Measurements from ENCODE around the gene PAXX. TPM values are rescaled to one million over a fixed set of nuclear protein-coding genes. Genes with fewer than 3 reads are reported as not detected.

PAXX gene
- total RNA-seq, 1 donor from 2014 or later = 10.0 TPM

DNA sequence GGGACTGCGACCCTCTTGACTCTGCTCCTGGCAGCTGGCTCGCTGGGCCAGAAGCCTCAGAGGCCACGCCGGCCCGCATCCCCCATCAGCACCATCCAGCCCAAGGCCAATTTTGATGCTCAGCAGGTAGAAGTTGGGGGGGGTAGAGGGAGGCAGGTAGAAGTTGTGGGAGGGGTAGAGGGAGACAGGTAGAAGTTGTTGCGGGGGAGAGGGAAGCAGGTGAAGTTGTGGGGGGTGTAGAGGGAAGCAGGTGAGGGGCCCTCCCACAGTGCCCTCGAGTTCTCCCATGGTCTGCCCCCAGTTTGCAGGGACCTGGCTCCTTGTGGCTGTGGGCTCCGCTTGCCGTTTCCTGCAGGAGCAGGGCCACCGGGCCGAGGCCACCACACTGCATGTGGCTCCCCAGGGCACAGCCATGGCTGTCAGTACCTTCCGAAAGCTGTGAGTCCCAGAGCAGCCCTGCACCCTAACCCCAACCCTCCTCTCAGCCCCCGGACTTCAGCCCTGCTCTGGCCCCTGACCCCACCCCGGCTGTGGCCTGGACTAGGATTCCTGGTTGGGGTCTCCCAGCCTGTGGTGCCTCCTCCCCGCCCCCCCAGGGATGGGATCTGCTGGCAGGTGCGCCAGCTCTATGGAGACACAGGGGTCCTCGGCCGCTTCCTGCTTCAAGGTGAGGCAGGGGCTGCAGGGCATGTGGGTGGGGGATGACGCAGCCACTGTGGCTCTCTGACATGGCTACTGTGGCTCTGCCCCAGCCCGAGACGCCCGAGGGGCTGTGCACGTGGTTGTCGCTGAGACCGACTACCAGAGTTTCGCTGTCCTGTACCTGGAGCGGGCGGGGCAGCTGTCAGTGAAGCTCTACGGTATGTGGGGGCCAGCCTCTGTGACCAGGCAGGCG, 46.6 kb upstream of the PAXX start:
- no peaks in the 10 kb centered on the region for H3K27me3 ChIP-seq (ENCODE audit: control insufficient read depth, insufficient read depth, low read length)
- FAIRE-seq = no peak
- no peak overlapping the region for H3K4me3 ChIP-seq (ENCODE audit: low read depth, low read length)
- TF ChIP-seq, protein P1, sequence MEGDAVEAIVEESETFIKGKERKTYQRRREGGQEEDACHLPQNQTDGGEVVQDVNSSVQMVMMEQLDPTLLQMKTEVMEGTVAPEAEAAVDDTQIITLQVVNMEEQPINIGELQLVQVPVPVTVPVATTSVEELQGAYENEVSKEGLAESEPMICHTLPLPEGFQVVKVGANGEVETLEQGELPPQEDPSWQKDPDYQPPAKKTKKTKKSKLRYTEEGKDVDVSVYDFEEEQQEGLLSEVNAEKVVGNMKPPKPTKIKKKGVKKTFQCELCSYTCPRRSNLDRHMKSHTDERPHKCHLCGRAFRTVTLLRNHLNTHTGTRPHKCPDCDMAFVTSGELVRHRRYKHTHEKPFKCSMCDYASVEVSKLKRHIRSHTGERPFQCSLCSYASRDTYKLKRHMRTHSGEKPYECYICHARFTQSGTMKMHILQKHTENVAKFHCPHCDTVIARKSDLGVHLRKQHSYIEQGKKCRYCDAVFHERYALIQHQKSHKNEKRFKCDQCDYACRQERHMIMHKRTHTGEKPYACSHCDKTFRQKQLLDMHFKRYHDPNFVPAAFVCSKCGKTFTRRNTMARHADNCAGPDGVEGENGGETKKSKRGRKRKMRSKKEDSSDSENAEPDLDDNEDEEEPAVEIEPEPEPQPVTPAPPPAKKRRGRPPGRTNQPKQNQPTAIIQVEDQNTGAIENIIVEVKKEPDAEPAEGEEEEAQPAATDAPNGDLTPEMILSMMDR (IDR thresholded peaks at IDR 0.05; ENCODE audit: insufficient read depth, low read length, severe bottlenecking) = no peak
- peaks cover 16% of the 10 kb centered on the region for H3K36me3 ChIP-seq (ENCODE audit: control insufficient read depth, insufficient read depth, low read length)
- no peak for DNase-seq (ENCODE audit: low read depth)

DNA sequence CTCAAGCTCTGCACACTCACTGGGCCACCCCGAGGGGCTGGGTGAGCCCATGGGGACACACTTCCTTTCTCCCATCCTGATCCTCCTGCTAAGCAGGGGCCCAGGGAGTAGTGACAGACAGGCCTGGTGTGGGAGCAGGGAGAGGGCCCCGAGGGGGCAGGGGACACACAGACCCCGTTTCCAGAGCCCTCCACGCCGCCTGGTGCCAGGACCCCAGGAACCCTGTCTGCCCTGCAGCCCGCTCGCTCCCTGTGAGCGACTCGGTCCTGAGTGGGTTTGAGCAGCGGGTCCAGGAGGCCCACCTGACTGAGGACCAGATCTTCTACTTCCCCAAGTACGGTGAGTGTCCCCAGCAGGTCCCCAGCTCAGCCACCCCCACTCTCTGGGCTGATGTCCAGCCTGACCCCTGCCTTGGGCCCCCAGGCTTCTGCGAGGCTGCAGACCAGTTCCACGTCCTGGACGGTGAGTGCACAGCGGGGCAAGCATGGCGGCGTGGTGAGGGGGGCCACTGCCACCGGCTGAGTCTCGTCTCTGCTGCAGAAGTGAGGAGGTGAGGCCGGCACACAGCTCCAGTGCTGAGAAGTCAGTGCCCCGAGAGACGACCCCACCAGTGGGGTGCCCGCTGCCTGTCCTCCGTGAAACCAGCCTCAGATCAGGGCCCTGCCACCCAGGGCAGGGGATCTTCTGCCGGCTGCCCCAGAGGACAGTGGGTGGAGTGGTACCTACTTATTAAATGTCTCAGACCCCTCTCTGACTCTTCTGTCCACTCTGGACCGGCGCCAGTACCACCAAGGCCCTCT, 45.8 kb upstream of the PAXX start:
- Histone ChIP-seq H3K4me3 (ENCODE audit: low read depth, low read length) (no peak overlapping the region), H3K27me3 (ENCODE audit: control insufficient read depth, insufficient read depth, low read length) (no peaks in the 10 kb centered on the region), H3K36me3 (ENCODE audit: control insufficient read depth, insufficient read depth, low read length) (peaks cover 9% of the 10 kb centered on the region)
- no peak for FAIRE-seq
- no peak for DNase-seq (ENCODE audit: low read depth)
- TF ChIP-seq, protein P1 (IDR thresholded peaks at IDR 0.05; ENCODE audit: insufficient read depth, low read length, severe bottlenecking) = no peak

DNA sequence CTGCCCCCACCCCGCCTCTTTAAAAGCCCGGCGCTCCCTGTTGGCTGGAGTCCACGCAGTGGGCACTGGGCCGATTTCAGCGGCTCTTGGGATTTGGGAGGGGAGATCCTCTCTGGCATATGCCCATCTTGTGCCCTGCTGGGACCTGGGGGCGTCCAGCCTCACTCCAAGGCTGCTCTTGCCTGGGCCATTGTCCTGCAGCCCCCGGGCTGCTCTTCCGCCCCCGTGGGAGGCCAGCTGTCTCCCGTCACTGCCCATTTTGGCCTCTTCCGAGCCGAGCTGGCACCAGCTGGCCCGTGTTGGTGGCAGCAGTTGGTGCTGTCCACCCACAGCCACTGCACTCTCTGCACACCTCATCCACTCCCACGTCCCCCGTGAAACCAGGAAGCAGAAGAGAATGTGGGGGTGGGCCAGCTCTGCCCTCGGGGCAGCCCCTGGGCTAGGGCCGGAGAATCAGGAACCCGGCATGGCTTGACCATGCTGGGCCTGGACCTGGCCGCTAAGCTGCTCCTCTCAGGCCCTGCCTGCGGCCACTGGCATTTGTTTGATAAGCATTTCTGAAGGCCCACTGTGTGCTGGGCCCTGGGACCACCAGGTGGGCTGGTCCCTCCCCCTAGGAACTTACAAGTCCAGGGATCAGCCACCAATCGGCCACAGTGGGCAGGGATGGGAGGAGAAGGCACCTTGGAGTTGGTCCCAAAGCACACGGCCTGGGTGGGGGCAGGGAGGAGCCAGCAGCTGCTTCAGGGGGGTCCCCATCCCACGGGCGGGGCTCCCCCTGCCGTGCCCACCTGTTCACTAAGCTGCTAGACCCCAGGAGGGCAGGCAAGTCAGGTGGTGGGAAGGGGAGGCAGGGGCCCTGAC, 45.0 kb upstream of the PAXX start:
- TF ChIP-seq, protein P1 (IDR thresholded peaks at IDR 0.05; ENCODE audit: insufficient read depth, low read length, severe bottlenecking) = no peak
- FAIRE-seq (no peak), DNase-seq (ENCODE audit: low read depth) (no peak)
- H3K27me3 ChIP-seq (ENCODE audit: control insufficient read depth, insufficient read depth, low read length) = no peaks in the 10 kb centered on the region
- peaks cover 3% of the 10 kb centered on the region for H3K36me3 ChIP-seq (ENCODE audit: control insufficient read depth, insufficient read depth, low read length)
- H3K4me3 ChIP-seq (ENCODE audit: low read depth, low read length) = no peak overlapping the region

DNA sequence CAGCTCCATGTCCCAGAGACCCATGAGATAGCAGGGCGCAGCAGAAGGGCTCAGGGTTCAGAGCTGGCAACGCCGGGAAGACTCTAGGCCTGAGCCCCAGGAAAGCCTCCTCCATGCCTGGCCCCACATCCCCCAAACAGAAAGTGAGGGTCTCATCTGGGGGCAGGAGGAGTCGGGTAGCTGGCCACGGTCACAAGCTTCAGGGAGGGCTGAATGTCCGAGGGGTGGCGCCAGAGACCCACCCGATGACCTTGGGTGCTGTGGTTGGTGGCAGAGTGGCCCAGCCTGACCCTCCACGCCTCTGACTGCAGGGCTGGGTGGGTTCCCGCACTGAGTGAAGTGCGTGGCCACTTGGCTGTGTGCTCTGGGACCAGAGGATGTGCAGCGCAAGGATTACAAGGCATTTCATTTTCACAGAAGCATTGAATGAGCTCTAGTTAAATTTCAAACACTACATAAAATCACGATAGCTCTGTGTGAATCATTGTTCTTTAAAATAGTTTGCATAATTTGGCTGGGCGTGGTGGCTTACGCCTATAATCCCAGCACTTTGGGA, 44.2 kb upstream of the PAXX start:
- Histone ChIP-seq H3K4me3 (ENCODE audit: low read depth, low read length) (no peak overlapping the region), H3K27me3 (ENCODE audit: control insufficient read depth, insufficient read depth, low read length) (no peaks in the 10 kb centered on the region), H3K36me3 (ENCODE audit: control insufficient read depth, insufficient read depth, low read length) (no peaks in the 10 kb centered on the region)
- DNase-seq (ENCODE audit: low read depth) (peak; percentile 29), FAIRE-seq (no peak)
- TF ChIP-seq, protein P1 (IDR thresholded peaks at IDR 0.05; ENCODE audit: insufficient read depth, low read length, severe bottlenecking) = peak; percentile 49

DNA sequence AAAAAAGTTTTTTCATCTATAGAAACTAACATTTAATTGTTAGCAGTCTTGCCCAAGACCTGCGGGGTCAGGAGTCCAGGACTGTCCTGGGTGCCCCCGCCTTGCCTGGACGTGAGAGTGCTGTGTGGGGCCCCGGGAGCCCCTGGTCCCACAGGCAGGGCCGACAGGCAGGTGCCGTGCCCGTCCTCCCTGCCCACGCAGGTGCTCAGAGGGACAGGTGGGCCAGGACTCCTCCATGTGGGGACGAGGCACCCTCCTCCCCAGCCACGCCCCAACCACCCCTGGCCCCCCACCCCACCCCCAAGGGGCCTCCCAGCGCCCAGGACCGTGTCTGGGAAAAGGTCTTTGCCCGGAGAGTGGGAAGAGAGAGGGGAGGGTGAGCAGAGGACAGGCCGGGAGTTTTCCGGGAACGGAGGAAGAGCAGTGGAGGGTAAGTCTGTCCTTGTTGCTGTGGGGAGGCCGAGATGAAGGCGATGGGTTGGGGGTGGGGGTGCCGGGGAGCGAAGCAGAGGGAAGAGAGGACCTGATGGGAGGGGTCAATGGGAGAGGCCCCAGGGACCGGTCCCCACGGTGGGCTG, 42.9 kb upstream of the PAXX start:
- no peak for FAIRE-seq
- Histone ChIP-seq H3K4me3 (ENCODE audit: low read depth, low read length) (peak overlapping the region; percentile 76), H3K36me3 (ENCODE audit: control insufficient read depth, insufficient read depth, low read length) (no peaks in the 10 kb centered on the region)

More for the DNA sequence above, 42.9 kb upstream of the PAXX start:
- no peak for DNase-seq (ENCODE audit: low read depth)
- TF ChIP-seq, protein P1 (IDR thresholded peaks at IDR 0.05; ENCODE audit: insufficient read depth, low read length, severe bottlenecking) = no peak
- no peaks in the 10 kb centered on the region for H3K27me3 ChIP-seq (ENCODE audit: control insufficient read depth, insufficient read depth, low read length)

Data from bronchial epithelial cell (primary cell).